Measurements from ENCODE around the gene TTLL13.

The TTLL13 gene

DNA sequence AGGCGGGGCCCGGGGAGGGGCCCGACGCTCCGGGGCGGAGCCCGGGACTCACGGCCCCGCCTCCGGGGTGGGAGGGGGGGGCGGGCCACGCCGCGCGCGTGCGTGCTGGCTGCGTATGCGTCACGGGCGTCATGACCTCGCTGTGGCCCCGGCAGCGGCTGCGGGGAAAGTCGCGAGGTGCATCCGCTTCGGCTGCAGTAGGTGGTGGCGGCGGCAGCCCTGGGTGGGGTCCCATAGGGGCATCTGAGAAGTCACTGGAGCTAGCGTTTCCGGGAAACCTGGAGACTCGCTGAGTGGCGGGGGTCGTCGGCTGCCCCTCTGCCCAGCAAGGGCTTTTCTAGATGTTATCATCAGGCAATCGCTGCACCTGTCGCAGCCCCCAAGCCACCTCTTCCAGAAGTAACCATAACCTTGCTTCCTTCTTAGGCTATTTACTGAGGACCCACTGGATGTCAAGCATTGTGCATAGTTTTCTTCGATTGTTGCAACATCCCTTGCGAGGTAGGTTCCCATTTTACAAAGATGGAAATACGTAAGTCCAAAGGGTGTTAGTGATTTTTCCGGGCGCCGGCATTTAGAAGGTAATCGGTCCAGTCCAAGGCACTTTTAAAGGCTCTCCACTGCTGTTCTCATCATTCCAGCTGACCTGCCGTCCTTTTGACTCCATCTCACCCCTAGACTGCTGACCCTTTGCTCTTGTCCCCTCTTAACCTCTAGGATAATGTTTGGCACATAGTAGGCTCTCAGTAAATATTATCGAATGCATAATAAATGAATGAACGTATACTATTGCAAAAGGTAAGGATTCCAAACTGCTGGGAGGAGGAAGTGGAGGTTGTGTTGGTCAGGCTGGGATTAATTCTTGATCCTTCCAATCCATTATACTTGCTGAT lies 15.0 kb upstream of the TTLL13 start, which contains the start of gene GDPGP1:
GDPGP1 (plus strand) TSS at position 114 of the 893 bp plus-strand sequence. CDS start 6,700 bp downstream, outside the sequence.
- no peak for TF ChIP-seq CTCF (IDR thresholded peaks at IDR 0.05; ENCODE audit: low read depth, low read length)
- no peak for DNase-seq
- Histone ChIP-seq H3K27me3 (ENCODE audit: insufficient read depth, low read depth, severe bottlenecking) (no peaks in the 10 kb centered on the region), H3K36me3 (peaks cover 37% of the 10 kb centered on the region), H3K4me3 (ENCODE audit: low read depth, low read length) (peak within 1 kb of the TSS; percentile 73), H3K27ac (peak within 1 kb of the TSS; percentile 73), H3K9me3 (ENCODE audit: severe bottlenecking) (no peaks in the 10 kb centered on the region)

DNA sequence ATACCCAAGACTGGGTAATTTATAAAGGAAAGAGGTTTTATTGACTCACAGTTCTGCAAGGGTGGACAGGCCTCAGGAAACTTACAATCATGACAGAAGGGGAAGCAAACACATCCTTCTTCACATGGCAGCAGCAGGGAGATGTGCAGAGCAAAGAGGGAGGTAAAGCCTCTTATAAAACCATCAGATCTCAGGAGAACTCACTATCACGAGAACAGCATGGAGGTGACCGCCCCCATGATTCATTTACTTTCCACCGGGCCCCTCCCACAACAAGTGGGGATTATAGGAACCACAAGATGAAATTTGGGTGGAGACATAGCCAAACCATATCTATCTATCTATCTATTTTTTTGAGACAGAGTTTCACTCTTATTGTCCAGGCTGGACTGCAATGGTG lies 10.0 kb upstream of the TTLL13 start:
- H3K9me3 ChIP-seq (ENCODE audit: severe bottlenecking), result no peaks in the 10 kb centered on the region
- no peak for DNase-seq
- no peak overlapping the region for H3K4me3 ChIP-seq (ENCODE audit: low read depth, low read length)
- no peak for TF ChIP-seq CTCF (IDR thresholded peaks at IDR 0.05; ENCODE audit: low read depth, low read length)
- H3K36me3 ChIP-seq, result peaks cover 18% of the 10 kb centered on the region
- no peak overlapping the region for H3K27ac ChIP-seq
- no peaks in the 10 kb centered on the region for H3K27me3 ChIP-seq (ENCODE audit: insufficient read depth, low read depth, severe bottlenecking)

DNA sequence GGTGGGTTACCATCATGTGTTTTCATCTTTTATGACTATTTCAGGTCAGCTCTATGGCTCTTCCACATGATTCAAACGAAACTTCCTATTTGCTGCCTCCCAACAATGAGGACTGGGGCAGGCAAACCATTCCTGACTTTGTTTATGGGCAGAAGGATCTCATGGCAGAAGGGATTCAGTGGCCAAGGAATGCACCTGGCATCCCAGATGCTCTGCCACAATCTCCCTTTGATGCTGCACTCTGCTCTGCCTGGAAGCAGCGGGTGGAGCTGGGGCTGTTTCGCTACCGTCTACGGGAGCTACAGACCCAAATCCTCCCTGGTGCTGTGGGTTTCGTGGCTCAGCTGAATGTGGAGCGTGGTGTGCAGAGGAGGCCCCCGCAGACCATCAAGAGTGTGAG lies 8.5 kb upstream of the TTLL13 start:
- Histone ChIP-seq H3K4me3 (ENCODE audit: low read depth, low read length) (no peak overlapping the region), H3K9me3 (ENCODE audit: severe bottlenecking) (no peaks in the 10 kb centered on the region), H3K36me3 (peaks cover 18% of the 10 kb centered on the region), H3K27me3 (ENCODE audit: insufficient read depth, low read depth, severe bottlenecking) (no peaks in the 10 kb centered on the region), H3K27ac (peak overlapping the region; percentile 59)
- TF ChIP-seq CTCF (IDR thresholded peaks at IDR 0.05; ENCODE audit: low read depth, low read length), result no peak
- DNase-seq, result no peak

DNA sequence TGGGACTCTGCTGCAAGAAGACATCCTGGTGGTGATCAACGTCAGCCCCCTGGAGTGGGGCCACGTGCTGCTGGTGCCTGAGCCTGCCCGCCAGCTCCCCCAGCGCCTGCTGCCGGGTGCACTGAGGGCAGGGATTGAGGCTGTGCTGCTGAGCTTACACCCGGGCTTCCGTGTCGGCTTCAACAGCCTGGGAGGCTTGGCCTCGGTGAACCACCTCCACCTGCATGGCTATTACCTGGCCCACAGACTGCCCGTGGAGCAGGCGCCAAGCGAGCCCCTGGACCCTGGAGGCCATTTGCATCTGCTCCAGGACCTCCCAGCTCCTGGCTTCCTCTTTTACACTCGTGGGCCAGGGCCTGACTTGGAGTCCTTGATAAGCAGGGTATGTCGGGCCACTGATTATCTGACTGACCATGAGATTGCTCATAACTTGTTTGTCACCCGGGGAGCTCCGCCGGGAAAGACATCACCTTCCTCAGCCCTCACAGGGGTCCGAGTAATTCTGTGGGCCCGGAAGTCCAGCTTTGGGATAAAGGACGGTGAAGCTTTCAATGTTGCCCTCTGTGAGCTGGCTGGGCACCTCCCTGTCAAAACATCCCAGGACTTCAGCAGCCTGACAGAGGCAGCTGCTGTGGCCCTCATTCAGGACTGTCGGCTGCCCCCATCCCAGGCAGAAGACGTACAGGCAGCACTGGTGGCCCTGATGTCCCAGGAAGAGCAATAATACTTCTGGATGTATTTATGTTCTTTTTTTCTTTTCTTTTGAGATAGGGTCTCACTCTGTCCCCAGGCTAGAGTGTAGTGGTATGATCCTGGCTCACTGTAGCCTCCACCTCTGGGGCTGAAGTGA lies 7.8 kb upstream of the TTLL13 start:
- Histone ChIP-seq H3K27me3 (ENCODE audit: insufficient read depth, low read depth, severe bottlenecking) (no peaks in the 10 kb centered on the region), H3K36me3 (peaks cover 14% of the 10 kb centered on the region), H3K4me3 (ENCODE audit: low read depth, low read length) (no peak overlapping the region), H3K9me3 (ENCODE audit: severe bottlenecking) (no peaks in the 10 kb centered on the region), H3K27ac (peak overlapping the region; percentile 59)
- DNase-seq, result peak; percentile 82
- peak; percentile 36; the same call in 1 of the 2 replicates for TF ChIP-seq CTCF (IDR thresholded peaks at IDR 0.05; ENCODE audit: low read depth, low read length)

GRCh38 chr15:90243943-90244639 lies 5.3 kb upstream of the TTLL13 start:
- no peak overlapping the region for H3K27ac ChIP-seq
- no peak overlapping the region for H3K4me3 ChIP-seq (ENCODE audit: low read depth, low read length)
- H3K27me3 ChIP-seq (ENCODE audit: insufficient read depth, low read depth, severe bottlenecking), result no peaks in the 10 kb centered on the region
- TF ChIP-seq CTCF (IDR thresholded peaks at IDR 0.05; ENCODE audit: low read depth, low read length), result no peak
- DNase-seq, result no peak
- H3K36me3 ChIP-seq, result no peaks in the 10 kb centered on the region
- no peaks in the 10 kb centered on the region for H3K9me3 ChIP-seq (ENCODE audit: severe bottlenecking)
